Omental fat pad (tissue), 4 donors: Measurements from ENCODE around the gene KBTBD7. TPM values are rescaled to one million over a fixed set of nuclear protein-coding genes. Genes with fewer than 3 reads are reported as not detected.

ENCODE experiments used
- ATAC-seq: fragments of 150-250 bp; one replicate; pipeline ENCODE4 v1.9.1; 2016; ENCODE audit warnings: mild to moderate bottlenecking, moderate library complexity; ENCODE audit not compliant: low FRiP score
- DNase-seq: peaks from one replicate; pipeline ENCODE4 v3.0.0-alpha.2; 2019; ENCODE audit warnings: low spot score
- total RNA-seq, 4 donors: library from RNA; depleted of rRNA; stranded (reverse); fragments of >200 nt; gene quantifications; one replicate each; pipeline ENCODE4 v1.1.0, GENCODE V29; 2016
- TF ChIP-seq, protein P1 (sequence below), 3 donors: fragments of 450-650 bp; IDR thresholded peaks; one replicate each; pipeline ENCODE4 v1.5.1; 2016 to 2017; ENCODE audit warnings: antibody characterized with exemption in 3 of 3, mild to moderate bottlenecking in 3 of 3, moderate library complexity in 2 of 3

The KBTBD7 gene
- total RNA-seq, 4 donors from 2014 or later: 1.9 to 7.7 (median 4.6) TPM

DNA sequence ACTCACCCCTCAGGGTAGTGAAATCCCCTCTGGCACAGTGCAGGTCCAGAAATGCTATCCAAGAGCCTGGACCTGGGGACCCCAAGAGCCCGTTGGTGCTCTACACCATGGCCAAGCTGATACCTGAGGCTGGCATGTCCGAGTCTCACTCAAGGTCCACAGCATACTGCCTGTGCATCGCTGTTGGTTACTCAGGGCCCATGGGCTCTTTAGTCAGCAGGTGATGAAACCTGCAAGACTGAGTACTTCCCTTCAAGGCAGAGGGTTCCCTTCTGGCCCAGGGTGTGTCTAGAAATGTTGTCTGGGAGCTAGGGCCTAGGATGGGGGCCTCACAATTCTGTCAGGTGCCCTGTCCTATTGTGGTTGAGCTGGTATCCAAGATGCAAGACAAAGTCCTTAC, 19.6 kb upstream of the KBTBD7 start:
- no peak for ATAC-seq
- TF ChIP-seq, protein P1, sequence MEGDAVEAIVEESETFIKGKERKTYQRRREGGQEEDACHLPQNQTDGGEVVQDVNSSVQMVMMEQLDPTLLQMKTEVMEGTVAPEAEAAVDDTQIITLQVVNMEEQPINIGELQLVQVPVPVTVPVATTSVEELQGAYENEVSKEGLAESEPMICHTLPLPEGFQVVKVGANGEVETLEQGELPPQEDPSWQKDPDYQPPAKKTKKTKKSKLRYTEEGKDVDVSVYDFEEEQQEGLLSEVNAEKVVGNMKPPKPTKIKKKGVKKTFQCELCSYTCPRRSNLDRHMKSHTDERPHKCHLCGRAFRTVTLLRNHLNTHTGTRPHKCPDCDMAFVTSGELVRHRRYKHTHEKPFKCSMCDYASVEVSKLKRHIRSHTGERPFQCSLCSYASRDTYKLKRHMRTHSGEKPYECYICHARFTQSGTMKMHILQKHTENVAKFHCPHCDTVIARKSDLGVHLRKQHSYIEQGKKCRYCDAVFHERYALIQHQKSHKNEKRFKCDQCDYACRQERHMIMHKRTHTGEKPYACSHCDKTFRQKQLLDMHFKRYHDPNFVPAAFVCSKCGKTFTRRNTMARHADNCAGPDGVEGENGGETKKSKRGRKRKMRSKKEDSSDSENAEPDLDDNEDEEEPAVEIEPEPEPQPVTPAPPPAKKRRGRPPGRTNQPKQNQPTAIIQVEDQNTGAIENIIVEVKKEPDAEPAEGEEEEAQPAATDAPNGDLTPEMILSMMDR (IDR thresholded peaks at IDR 0.05): no peak
- DNase-seq: no peak

DNA sequence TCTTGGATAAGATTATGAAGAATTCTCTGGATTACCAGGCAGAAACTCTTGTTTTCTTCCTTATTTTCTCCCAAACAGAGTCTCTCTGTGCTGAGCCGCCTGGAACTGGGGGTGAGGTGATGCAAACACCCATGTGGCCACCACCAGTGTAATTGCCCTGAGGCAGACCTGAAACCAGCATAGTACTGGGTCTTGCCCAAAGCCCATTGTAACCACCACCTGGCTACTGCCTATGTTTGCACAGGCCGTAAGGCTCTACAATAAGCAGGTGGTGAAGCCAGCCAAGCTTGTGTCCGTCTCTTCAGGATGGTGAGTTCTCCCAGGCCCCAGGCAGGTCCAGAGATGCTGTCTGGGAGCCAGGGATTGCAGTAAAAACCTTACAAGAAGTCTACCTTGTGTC, 18.9 kb upstream of the KBTBD7 start:
- TF ChIP-seq, protein P1 (IDR thresholded peaks at IDR 0.05): no peak

DNA sequence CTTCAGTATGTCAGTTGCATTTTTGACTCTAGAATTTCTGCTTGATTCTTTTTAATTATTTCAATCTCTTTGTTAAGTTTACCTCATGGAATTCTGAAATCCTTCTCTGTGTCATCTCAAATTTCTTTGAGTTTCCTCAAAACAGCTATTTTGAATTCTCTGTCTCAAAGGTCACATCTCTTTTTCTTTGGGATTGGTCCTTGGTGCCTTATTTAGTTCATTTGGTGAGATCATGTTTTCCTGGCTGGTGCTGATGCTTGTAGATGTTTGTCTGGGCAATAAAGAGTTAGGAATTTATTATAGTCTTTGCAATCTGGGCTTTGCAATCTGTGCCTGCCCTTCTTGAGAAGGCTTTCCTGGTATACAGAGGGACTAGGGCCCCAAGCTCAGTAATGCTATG, 18.5 kb upstream of the KBTBD7 start:
- TF ChIP-seq, protein P1 (IDR thresholded peaks at IDR 0.05): no peak
- ATAC-seq: no peak
- DNase-seq: no peak

More for the DNA sequence above, 18.9 kb upstream of the KBTBD7 start:
- no peak for DNase-seq
- ATAC-seq: no peak

GRCh38 chr13:41211062-41211461, 16.7 kb upstream of the KBTBD7 start:
- TF ChIP-seq, protein P1 (IDR thresholded peaks at IDR 0.05): no peak
- ATAC-seq (no peak), DNase-seq (no peak)

GRCh38 chr13:41206467-41206866, 12.1 kb upstream of the KBTBD7 start:
- ATAC-seq (no peak), DNase-seq (no peak)
- TF ChIP-seq, protein P1 (IDR thresholded peaks at IDR 0.05): no peak

GRCh38 chr13:41203810-41204209, 9.4 kb upstream of the KBTBD7 start:
- no peak for ATAC-seq
- TF ChIP-seq, protein P1 (IDR thresholded peaks at IDR 0.05): no peak
- no peak for DNase-seq

- TF ChIP-seq, protein P1 (IDR thresholded peaks at IDR 0.05): no peak
- DNase-seq: no peak
- ATAC-seq: no peak
Measured at GRCh38 chr13:41200126-41200525, 5.8 kb upstream of the KBTBD7 start.
